Suprapubic skin (tissue), 3 donors: Measurements from ENCODE around the gene CENPM.

Source experiments
- POLR2A ChIP-seq, 2 donors: fragments of 450-650 bp; IDR thresholded peaks; one replicate each; pipeline ENCODE4 v1.6.1; 2017; ENCODE audit warnings: antibody characterized with exemption in 2 of 2, mild to moderate bottlenecking in 2 of 2, moderate library complexity in 2 of 2
- TF ChIP-seq, protein P1 (sequence below), 2 donors: fragments of 200-600 bp in 1 of 2; fragments of 450-650 bp in 1 of 2; sonication (generic) in 1 of 2; IDR thresholded peaks; one replicate each; pipeline ENCODE4 v1.5.1; 2016 to 2019; ENCODE audit warnings: antibody characterized with exemption in 2 of 2, mild to moderate bottlenecking in 1 of 2, moderate library complexity in 1 of 2

DNA sequence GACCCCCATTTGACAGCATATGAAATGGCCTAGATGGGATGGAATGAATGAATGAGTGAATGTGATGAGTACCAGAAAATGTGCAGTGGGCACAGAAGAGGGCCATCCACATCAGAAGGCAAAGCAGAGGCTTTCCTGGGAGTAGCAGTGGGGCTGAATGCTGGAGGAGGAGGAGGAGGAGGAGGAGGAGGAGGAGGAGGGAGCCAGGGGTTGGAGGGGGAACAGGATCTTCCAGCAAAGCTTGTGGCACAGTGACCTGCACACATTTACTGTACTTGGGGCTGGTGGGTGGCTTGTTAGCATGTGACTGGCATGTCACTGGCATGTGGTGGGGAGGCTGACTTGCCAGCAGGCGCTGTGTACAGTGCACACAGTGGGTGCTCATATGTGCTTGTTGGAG lies 31.8 kb upstream of the CENPM start:
- TF ChIP-seq, protein P1, sequence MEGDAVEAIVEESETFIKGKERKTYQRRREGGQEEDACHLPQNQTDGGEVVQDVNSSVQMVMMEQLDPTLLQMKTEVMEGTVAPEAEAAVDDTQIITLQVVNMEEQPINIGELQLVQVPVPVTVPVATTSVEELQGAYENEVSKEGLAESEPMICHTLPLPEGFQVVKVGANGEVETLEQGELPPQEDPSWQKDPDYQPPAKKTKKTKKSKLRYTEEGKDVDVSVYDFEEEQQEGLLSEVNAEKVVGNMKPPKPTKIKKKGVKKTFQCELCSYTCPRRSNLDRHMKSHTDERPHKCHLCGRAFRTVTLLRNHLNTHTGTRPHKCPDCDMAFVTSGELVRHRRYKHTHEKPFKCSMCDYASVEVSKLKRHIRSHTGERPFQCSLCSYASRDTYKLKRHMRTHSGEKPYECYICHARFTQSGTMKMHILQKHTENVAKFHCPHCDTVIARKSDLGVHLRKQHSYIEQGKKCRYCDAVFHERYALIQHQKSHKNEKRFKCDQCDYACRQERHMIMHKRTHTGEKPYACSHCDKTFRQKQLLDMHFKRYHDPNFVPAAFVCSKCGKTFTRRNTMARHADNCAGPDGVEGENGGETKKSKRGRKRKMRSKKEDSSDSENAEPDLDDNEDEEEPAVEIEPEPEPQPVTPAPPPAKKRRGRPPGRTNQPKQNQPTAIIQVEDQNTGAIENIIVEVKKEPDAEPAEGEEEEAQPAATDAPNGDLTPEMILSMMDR (IDR thresholded peaks at IDR 0.05), result no peak
- TF ChIP-seq POLR2A (IDR thresholded peaks at IDR 0.05), result no peak
